ENCODE data around the gene KIAA0319L. TPM values are rescaled to one million over a fixed set of nuclear protein-coding genes. Genes with fewer than 3 reads are reported as not detected.

Gene KIAA0319L
- total RNA-seq, 6 experiments from 2014 or later = 30.5 to 39.0 (median 31.8) TPM

DNA sequence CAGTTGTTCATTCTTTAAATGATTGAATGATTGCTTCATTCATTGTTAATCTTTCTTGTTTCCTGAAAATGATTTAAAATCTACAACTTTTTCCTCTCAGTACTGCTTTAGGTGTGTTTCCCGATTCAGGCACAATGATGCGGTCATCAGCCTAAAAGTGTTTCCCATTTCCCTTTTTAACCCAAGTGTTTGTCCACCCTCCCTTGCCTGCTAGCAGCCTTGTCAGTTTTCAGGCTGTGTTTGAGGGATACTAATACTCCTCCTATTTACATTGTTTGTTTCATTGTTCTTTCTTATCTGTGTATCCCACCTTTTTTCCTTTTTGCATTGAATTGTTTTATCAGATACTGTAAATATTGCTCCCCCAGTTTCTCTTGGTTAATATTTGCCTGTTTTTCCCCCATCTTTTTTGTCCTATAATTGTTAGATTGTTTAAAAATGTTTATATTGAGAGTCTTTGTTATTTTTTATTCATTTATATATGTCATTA, 131.1 kb downstream of the KIAA0319L start:
- Mint-ChIP-seq H3K27me3 (ENCODE audit: insufficient read depth) (no peaks in the 10 kb centered on the region; the same call in none of the 2 replicates), H3K9me3 (no peaks in the 10 kb centered on the region), H3K4me1 (ENCODE audit: low read depth) (peaks cover 7% of the 10 kb centered on the region; the same call in 1 of the 2 replicates), H3K36me3 (ENCODE audit: low read depth) (peaks cover 22% of the 10 kb centered on the region), H3K27ac (peak overlapping the region; percentile 5; the same call in 1 of the 2 replicates), H3K4me3 (no peak overlapping the region)
- TF ChIP-seq, protein P1, sequence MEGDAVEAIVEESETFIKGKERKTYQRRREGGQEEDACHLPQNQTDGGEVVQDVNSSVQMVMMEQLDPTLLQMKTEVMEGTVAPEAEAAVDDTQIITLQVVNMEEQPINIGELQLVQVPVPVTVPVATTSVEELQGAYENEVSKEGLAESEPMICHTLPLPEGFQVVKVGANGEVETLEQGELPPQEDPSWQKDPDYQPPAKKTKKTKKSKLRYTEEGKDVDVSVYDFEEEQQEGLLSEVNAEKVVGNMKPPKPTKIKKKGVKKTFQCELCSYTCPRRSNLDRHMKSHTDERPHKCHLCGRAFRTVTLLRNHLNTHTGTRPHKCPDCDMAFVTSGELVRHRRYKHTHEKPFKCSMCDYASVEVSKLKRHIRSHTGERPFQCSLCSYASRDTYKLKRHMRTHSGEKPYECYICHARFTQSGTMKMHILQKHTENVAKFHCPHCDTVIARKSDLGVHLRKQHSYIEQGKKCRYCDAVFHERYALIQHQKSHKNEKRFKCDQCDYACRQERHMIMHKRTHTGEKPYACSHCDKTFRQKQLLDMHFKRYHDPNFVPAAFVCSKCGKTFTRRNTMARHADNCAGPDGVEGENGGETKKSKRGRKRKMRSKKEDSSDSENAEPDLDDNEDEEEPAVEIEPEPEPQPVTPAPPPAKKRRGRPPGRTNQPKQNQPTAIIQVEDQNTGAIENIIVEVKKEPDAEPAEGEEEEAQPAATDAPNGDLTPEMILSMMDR (IDR thresholded peaks at IDR 0.05) = no peak
- no peak for DNase-seq

- no peak for DNase-seq
- TF ChIP-seq, protein P1 (IDR thresholded peaks at IDR 0.05) = no peak
- peaks cover 2% of the 10 kb centered on the region for H3K27me3 Mint-ChIP-seq (ENCODE audit: insufficient read depth)
- H3K4me3 Mint-ChIP-seq = no peak overlapping the region
- peaks cover 30% of the 10 kb centered on the region for H3K36me3 Mint-ChIP-seq (ENCODE audit: low read depth)
- H3K9me3 Mint-ChIP-seq = no peaks in the 10 kb centered on the region
- H3K27ac Mint-ChIP-seq = no peak overlapping the region
- H3K4me1 Mint-ChIP-seq (ENCODE audit: low read depth) = no peaks in the 10 kb centered on the region
Measured at GRCh38 chr1:35408925-35409324, 148.3 kb downstream of the KIAA0319L start.

- H3K36me3 Mint-ChIP-seq (ENCODE audit: low read depth) = peaks cover 30% of the 10 kb centered on the region
- H3K27ac Mint-ChIP-seq = no peak overlapping the region
- TF ChIP-seq, protein P1 (IDR thresholded peaks at IDR 0.05) = no peak
- no peak for DNase-seq
- H3K27me3 Mint-ChIP-seq (ENCODE audit: insufficient read depth) = peaks cover 2% of the 10 kb centered on the region
- H3K9me3 Mint-ChIP-seq = no peaks in the 10 kb centered on the region
- no peaks in the 10 kb centered on the region for H3K4me1 Mint-ChIP-seq (ENCODE audit: low read depth)
- no peak overlapping the region for H3K4me3 Mint-ChIP-seq
Measured at GRCh38 chr1:35407743-35408142, 149.5 kb downstream of the KIAA0319L start.

DNA sequence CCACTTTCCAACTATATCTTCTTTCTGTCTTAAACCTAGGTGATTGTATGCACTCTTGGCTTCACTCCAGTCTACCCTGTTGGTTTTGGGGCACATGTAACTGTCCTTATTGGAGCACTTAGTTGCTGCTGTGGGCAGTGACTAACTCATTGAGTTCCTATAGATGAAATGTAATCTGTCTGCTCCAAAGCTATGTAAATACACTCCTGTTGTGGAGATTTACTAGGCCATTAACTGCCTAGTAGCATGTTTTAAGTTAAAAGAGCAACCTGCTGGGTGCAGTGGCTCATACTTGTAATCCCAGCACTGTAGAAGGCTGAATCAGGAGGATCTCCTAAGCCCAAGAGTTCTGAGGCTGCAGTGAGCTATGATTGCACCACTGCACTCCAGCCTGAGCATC, 151.1 kb downstream of the KIAA0319L start:
- TF ChIP-seq, protein P1 (IDR thresholded peaks at IDR 0.05) = no peak
- Mint-ChIP-seq H3K27ac (no peak overlapping the region; the same call in 1 of the 2 replicates), H3K4me3 (no peak overlapping the region), H3K9me3 (no peaks in the 10 kb centered on the region), H3K4me1 (ENCODE audit: low read depth) (no peaks in the 10 kb centered on the region), H3K27me3 (ENCODE audit: insufficient read depth) (peaks cover 2% of the 10 kb centered on the region), H3K36me3 (ENCODE audit: low read depth) (peaks cover 39% of the 10 kb centered on the region)
- no peak for DNase-seq

DNA sequence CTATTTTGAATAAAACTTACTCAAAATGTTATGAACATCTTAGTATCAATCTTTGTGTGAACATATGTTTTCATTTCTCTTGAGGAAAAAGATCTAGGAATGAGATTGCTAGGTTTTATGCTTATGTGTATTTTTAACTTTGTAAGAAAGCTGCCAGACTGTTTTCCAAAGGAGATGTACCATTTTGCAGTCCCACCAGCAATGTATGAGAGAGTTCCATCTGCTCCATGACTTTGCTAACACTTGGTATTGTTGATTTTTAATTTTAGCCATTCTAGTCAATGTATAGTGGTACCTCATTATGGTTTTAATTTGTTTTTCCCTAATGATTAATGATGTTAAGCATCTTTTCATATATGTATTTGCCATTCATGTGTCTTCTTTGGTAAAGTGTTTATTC, 156.2 kb downstream of the KIAA0319L start:
- Mint-ChIP-seq H3K9me3 (no peaks in the 10 kb centered on the region), H3K4me3 (no peak overlapping the region), H3K27ac (no peak overlapping the region), H3K36me3 (ENCODE audit: low read depth) (peaks cover 33% of the 10 kb centered on the region), H3K27me3 (ENCODE audit: insufficient read depth) (no peaks in the 10 kb centered on the region), H3K4me1 (ENCODE audit: low read depth) (no peaks in the 10 kb centered on the region)
- no peak for DNase-seq
- TF ChIP-seq, protein P1 (IDR thresholded peaks at IDR 0.05) = no peak

DNA sequence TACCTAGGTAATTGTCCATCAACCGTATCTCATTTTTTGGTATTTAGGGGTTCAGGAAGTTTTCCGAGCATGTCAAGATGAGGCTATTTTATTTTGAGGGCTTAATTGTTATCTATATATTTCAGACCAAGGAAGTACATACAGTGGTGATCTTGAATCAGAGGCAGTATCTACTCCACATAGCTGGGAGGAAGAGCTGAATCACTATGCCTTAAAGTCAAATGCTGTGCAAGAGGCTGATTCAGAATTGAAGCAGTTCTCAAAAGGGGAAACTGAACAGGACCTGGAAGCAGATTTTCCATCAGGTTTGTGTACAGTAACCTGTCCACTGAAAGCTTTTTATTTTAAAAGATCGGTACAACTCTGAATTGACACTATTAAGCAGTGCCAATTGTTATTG, 158.5 kb downstream of the KIAA0319L start:
- Mint-ChIP-seq H3K4me1 (ENCODE audit: low read depth) (no peaks in the 10 kb centered on the region), H3K27ac (no peak overlapping the region), H3K27me3 (ENCODE audit: insufficient read depth) (no peaks in the 10 kb centered on the region), H3K4me3 (no peak overlapping the region), H3K9me3 (no peaks in the 10 kb centered on the region), H3K36me3 (ENCODE audit: low read depth) (peaks cover 44% of the 10 kb centered on the region)
- no peak for DNase-seq
- TF ChIP-seq, protein P1 (IDR thresholded peaks at IDR 0.05) = no peak

Measured in HFFc6 (cell line).